Measurements from ENCODE around the gene SFMBT1.
A peak's percentile ranks its signal among the peaks of the same experiment; 100 is the strongest.

SFMBT1 gene

DNA sequence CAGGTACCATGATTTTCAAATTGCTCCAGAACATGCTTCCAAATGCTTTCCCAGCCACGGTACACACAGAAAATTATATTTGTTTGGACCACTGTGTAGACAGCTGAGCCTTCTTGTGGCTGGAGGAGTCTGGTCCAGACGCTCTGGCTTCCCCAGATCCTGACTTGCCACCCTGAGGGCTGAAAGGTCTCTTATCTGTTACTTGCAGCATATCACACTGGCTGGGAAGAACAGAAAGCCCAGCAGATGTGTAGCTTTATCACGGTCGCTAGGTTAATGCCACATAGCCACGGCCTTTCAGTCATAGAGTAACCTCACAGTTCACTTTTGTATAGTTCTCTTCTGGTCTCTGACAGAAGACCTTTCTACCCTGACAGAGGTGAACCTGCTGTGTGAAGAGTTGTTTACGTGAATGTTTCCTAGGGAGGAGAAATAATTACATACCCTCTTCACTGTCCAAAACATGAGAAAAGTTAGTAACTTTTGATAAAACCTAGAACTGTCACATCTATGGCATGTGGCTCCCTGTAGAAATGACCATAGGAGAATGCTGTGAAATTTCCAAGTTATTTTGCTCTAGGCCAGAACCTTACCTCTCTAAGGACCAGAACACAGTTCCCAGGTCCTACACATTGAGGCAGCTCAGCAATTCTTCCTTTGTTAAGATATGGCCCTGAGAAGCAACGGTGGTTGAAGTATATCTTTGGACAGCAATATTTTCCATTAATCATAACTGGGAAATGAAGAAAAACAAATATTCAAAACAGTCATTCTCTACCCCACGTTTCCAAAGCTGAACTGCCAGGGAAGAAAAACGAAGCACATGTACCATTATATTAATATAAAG is 132.8 kb downstream of the SFMBT1 start:
- no peak for DNase-seq

DNA sequence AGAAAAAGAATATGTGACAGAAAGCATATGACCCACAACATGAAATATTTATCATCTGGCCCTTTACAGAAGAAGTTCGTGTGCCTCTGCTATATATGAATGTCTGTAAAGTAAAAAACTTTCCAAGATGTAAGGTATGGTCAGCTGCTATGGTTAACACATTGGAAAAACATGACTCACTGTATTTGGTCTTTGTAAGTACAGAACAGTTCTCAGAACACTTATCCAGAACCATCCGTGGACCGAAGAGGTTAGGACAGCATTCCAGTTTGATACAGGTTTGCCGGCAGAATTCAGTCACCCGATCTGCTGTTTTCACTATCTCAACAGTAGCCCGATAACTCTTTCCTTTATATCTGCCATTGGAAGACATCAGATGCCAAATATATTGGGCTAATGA is 135.1 kb downstream of the SFMBT1 start:
- no peak for DNase-seq

DNA sequence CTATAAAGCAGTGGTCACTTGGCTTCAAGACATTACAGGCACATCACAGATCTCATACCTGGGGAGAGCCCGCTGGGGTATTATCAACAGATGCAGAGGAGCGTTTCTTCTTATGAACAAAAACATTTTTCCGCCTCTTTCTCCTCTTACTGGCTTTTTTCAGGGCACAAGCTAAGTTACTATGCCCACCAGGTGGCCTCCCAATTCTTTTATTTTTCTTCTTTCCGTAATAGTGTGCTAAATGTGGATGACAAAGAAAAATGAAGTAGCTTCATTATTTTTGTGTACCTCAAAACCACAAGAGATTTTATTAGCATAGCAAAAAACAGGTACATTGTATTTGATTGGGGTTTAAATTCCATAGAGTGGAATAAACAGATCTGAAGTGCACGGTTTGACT is 138.4 kb downstream of the SFMBT1 start:
- no peak for DNase-seq

DNA sequence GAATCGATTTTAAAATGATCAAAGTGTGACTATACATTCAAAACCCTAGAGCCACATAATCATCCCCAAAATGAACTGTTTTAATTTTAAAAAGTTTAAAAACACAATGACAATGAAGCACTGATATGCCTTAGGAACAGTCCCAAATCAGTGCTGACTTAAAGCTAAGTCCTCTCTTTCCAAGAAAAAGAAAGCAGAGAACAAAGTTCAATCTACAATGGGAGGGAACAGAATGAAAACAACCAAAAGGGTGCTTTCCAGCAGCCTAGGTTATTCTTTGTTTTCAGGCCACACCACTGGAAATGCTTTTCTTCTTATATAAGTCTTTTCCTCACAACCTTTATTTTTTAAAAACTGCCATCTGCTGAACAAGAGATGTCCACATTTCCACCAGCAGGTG is 141.3 kb downstream of the SFMBT1 start:
- no peak for DNase-seq

DNA sequence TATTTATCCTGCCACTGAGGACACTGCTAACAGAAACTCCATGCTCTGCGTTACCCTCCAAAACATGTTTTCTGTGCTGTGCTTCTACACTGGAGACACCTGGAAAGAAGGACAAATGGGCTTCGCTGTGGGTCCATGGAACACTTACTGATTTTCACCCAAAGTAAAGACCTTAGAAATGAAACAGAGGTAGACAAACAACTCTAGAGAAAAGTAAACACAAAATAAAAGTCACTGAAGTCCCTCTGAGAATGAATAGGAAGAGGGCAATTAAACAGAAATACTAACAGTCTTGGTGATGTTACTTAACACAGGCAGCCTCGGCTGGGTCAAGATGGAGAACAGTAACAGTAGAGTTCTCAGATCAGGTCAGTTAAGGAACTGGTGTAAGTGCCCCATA is 141.9 kb downstream of the SFMBT1 start:
- no peak for DNase-seq

DNA sequence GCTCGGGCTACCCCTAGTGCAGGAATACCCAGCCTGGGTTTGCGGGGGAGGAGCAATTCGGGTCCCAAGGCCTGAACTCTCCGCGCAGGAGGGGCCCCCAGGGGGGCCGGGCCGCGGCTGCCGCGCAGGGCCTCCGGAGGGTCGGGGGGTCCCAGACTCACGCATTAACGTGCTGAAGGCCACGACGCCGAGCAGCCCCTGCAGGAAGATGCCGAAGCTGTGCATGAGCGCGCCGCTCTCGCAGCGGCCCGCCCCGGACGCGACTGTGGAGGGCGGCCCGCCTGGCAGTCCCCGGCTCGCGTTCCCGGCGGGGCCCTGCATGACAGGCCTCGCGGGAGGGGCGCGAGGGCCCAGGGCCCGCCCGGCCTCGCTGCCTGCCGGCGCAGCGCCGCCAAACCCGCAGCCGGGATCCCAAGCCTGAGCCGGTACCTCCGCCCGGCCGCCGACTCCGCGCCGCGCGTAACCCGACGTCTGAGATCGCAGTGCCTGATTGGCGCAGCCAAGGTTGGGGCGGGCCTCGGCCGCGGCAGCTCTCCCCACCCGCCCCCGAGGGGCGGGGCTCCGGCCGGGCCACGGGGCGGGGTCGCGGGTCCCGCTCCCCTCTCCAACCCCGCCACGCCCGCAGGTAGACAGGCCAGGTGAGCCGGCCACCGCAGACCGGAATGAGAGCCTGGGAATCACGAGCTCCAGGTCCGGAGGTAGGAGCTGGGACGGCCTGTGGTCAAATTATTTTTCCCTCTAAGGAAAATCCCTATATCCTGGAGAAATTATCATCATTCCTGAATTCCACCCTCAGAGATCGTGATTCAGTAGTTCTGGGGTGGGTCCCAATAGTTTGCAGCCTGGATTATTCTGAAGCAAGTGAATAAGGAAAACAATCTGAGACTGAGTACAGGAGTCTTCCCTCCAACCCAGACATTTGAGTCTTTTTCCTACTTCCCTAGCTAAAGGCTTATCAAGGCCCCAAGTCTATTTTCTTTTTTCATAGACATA is 148.4 kb downstream of the SFMBT1 start, which contains the start of gene STIMATE:
Gene STIMATE, minus strand, starts transcription at position 419 of the 993 bp plus-strand sequence. Its CDS starts 98 bp downstream, at position 321.
- DNase-seq: peak; percentile 66 to 79 (median 72)

DNA sequence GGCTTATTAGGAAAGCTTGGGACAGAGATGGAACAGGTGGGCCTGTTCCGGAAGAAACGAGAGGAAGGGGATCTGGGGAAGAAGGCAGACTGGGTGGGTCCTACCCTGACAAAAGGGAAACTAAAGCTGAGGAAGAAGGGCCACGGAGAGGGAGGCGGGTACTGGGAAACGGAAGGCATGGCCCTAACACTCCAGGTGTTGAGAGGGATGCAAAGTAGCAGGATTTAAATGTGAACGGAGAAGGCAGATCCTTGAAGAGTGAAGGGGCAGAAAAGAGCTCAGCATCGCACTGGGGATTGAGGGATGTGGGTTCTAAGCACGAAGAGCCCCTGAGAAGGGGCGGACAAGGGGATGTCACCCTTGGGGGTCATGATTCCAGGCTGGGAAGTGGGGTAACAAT is 149.3 kb downstream of the SFMBT1 start:
- no peak for DNase-seq

DNA sequence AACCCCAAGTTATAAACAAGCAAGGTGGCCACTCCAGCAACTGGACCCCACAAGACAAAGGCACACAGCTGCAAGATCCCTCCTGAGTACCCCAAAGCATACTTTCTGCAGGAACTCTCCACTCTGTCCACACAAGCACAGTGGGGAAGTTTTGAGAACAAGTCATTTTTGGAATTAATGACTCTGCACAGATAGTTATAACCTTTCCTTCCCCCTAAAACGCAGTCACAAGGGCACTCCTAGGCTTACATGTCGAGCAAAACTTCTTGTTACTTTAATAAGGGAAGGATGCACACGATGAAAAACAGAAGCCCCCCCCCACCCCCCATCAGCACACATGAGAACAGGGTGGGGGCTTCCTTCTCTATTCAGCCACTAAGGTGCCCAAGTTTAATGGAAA is 149.7 kb downstream of the SFMBT1 start:
- no peak for DNase-seq

DNA sequence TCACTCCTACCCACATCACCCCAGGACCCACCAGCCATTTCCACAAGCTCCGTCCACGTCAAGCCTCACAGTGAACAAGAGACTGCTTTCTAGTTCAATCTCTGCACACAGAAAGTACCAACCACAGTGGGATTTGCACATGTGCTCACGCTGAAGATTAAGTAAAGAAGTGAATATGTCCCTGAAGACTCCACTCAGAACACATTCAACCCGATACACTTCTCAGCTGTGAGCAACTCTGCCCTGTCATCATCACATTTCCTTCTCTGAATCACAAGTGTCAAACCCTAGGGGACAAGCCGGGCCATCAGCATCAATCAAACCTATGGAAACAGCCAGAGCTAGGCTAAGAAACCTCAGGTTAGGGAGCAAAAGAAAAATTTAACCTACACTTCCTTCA is 150.5 kb downstream of the SFMBT1 start:
- DNase-seq: no peak

DNA sequence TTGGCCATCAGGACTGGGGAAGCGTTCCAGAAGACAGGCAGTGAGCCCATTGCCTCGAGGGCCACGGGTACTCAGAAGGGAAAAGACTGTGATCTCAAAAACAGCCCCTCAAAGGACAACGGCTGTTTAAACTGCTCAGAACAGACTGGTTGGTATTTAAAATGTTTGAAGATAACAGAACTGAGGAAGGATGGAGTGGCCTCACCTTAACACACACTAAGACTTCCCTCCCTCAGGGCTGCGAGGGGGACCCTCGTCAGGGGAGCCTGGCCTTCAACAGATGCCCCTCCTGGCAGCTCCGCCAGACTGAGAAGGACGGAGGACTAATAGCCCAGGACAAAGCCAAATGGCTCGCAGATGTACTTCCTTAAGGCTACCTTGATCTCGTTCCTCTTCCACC is 151.1 kb downstream of the SFMBT1 start:
- DNase-seq: no peak

DNA sequence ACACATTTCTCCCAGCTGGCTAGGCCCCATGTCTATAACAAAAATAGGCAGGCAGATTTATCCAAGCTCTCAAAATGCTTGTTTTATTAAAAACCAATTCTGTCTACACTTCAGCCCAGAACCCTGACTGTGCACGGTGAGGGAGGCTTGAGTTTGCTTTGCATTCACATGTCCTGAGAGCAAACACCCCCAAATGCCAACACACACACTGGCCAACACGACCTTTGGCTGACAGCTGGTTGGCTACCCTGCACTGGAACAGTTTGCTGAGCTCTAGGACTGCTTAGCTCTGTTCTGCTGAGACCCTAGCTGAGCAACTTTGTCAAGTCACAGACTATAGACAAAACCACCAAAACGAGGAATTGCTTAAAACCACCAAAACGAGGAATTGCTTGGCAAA is 152.2 kb downstream of the SFMBT1 start:
- no peak for DNase-seq

DNA sequence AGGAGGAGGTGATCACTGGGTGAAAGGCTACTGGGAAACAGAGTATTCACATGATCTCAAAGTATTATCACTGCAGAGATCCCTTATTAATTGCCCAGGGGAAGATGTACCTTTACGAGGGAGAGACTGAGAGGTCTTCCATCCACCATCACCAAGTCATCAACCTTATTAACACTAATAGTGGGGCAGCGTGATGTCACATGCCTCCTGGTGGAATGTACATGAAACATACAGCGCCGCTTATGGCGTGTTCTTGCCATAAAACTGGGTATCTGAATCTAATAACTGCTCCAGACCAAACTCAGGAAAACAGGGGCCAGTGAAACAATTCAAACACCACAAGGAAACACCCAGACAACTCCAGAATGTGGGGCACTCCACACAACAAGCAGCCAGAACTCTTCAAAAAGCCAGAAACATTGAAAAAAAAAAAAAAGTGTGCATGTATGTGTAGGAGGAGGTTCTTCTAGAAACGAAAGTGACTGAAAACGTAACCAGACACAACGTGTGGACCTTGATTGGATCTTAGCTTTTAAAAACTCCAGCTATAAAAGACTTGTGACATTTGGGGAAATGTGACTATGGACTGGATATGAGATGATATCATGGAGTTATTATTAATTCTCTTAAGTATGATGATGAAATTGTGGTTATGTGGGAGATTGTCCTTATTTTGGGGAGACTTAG is 153.1 kb downstream of the SFMBT1 start:
- DNase-seq: peak in 1 of 4 experiments; percentile 5

DNA sequence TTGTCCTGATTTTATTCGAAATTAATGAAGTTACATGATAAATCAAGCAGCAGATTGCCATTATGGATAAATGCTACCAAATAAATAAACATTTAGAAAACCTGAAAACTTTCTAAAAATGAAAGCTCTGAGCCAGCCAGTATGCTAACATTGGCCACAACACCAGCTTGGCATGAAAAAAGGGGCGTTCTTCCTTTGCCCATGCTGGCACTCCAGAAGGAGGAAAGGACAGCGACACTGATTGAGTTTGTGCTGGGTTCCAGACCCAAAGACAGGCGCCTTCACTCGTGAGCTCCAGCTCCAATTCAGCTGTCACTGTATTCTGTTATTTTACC is 153.6 kb downstream of the SFMBT1 start:
- no peak for DNase-seq

DNA sequence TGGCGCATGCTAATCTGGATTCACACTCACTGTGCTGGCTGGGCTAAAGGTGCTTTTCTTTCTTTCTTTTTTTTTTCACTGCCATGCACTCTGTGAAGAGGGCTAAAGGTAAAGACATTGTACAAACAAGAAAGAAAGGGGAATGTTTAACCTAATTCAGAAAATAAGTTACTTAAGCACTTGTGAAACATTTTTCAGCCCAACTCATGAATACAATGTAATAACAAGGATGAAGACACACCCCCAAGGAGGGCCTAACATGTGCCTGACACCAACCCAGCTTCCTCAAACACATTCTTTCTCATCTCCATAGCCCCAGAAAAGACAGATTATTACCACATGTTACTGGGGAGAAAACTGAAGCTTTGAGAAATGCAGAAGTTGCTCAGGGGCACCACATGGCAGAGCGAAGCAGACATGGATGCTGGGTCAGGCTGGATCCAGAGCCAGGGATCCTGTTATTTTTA is 154.2 kb downstream of the SFMBT1 start:
- no peak for DNase-seq

DNA sequence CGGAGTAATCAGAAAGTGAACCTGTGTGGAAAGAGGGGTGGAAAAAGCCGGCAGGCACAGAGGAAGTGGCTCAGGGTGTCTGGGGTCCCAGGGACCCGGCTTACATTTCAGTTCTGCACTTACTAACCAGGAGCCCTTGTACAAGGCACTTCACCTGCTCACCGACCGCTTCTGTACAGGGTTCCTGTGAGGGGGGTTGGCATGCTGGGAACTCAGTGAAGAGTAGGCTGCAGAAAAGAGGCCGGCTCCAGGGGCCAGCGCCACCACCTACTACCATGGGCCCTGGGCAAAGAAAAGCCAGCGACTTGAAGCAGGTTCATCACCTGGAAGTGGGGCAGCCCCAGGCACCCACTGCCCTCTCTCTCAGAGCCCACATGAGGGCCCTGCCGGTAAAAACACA is 154.7 kb downstream of the SFMBT1 start:
- peak in 1 of 4 experiments; percentile 16 for DNase-seq

DNA sequence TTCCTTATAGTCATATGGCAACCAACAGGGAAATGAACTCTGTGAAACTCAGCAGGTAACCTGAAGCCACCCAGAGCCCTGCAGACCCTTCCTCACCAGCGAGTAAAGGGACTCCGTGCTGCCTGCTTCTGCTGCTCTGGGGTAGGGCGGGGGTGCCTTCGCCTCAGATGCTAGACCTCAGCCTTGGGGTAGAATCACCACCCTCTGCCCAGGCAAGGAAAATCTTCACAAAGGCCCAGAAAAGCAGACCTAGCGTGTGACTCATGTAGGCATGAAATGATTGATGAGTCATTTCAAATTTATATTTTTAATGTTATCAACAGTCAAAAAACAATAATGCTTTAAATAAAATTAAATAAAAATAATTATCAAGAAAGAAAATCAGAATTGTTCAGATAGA is 155.1 kb downstream of the SFMBT1 start:
- peak in 1 of 4 experiments; percentile 1 for DNase-seq

DNA sequence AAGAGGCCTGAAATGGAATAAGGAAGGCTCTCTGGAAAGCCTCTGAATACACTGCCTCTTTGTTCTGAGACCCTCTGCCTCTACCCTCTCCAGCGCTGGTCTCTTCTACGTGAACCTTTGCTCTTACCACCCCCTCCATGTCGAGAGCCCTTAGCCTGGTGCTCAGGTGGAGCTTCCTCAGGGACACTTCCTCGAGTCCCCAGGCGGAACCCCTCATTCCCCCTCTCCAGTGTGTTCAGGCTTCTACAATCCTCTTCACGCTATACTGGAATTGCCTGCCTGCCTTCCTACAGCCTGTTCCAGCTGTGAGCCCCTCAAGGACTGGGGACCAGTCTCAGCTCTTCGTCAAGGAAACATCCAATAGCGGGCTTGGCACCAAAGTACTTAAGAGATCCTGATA is 156.0 kb downstream of the SFMBT1 start:
- DNase-seq: no peak

DNA sequence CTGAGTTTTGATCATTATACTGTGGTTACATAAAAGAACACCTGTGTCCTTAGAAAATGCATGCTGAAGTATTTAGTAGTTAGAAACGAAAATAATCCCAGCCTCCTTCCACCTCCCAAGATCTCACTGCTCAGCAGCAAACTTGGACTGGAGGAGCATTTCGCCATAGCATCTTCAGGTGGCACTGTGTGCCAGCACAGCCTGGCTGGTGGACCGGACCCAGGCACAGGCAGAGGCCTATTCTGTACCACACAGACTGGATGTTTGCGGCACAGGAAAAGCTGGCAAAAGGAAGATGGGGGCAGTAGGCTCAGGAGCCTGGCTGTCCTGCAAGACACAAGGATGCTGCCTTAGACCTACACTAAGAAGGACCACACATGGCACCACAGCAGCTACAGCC is 158.7 kb downstream of the SFMBT1 start:
- no peak for DNase-seq

DNA sequence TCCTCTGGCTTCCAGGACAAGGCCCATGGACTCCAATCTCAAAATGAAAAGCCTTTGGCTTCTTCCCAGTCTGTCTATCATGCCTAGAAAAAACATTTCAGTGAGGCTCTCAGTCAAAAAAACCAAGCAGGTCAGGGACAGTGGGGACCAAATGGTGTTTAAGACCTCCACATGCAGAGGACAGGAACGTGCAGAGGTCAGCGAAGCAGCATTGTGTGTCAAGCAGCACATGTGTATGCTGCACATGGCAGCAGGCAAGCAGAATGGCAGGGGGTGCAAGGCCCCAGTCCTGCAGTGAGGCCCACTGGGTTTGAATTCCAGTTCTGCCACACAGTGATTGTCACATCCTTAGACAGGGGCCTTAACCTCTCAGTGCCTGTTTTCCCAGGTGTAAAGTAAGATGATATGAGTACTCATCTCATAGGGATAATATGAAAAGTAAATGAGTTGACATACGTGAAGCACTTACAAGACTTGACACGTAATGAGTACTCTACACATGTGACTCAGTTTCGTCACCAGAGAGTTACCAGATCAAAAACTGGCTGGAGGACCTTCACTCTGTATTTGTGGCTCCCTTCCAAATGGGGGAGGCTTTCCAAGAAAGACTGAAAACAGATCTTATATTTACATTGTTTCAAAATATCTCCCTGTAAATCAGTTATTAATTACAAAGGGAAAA is 159.7 kb downstream of the SFMBT1 start:
- DNase-seq: no peak

DNA sequence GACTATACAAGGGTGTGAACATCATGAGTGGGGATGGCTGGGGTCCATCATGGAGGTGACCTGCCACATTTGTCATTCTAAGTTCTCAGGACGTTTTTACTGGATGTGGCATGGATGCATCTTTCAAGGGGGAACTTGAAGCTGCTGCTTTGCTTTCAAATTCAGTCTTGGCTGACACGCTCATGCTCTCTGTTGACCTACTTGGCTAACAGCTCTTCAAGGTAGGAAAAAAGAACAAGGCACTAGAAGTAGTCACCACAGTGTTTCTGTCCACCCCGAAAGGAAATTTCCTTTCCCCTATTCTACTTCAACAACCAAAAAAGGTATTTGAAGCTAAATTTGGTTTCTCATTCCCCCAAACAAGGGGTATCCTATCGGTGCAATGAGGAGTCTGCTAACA is 163.5 kb downstream of the SFMBT1 start:
- DNase-seq: no peak

DNA sequence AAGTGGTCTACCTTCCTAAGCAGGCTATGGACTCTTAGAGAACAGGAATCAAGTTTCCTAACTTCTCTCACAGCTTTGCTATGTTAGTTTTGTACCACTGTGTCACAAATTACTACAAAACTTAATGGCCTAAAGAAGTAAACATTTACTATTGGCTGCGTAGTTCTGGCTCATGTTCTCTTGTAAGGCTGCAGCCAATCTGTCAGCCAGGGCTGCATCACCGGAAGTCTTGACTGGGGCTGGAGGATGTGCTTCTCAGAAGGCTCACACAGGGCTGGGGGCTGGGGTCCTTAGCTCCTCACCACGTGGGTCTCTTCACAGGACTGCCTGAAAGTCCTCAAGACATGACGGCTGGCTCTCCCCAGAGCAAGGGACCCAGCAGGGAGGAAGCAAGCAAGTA is 164.0 kb downstream of the SFMBT1 start:
- DNase-seq: no peak

DNA sequence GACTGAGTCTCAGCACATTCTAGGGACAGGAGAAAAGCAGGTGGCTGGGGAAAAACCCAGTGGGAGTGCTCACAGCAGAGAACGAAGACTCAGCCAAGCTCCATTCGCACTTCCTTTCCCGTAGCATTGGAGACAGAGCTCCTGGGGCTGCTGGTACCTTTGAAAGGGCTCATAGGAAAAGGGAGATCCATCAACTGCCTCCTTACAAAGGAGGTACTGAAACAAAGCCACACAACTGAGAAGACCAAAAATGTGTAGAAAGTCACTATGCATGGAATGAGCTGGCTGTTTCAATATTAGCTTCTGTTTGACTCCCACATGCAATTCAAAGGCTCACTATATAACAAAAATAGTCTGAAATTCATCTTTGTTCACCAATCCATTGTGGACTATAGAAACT is 165.4 kb downstream of the SFMBT1 start:
- DNase-seq: no peak

DNA sequence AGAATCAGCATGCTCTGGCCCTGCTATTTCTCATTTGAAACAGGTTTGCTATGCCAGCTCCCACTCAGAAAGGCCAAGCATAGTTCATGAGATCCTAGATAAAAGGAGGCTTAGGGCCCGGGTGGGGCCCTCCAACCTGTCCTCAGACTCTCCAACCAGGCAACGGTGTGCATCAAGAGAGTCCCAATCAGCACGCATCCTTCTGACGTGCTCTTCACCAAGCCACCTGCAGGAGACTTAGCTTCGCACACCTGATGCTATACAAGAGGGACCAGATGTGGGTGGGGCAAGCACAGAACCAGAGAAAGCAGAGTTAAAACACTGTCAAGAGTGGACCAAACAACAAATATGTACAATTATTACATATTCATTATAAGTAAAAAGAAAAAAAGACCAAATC is 165.8 kb downstream of the SFMBT1 start:
- no peak for DNase-seq
